Eye (tissue), 1 donor: ENCODE results near the gene TTLL11.

Source experiments
- DNase-seq: peaks from one replicate; pipeline ENCODE4 v3.0.0-alpha.2; 2015

The TTLL11 gene

GRCh38 chr9:121929893-121930875, 162.9 kb downstream of the TTLL11 start:
- DNase-seq, result peak; percentile 43

GRCh38 chr9:121927636-121928035, 165.5 kb downstream of the TTLL11 start:
- DNase-seq, result no peak

GRCh38 chr9:121927081-121927480, 166.0 kb downstream of the TTLL11 start:
- no peak for DNase-seq

- DNase-seq, result no peak
These were observed 166.7 kb downstream of the TTLL11 start for GRCh38 chr9:121926351-121926801.

GRCh38 chr9:121925935-121926334, 167.2 kb downstream of the TTLL11 start:
- no peak for DNase-seq

GRCh38 chr9:121924700-121925099, 168.4 kb downstream of the TTLL11 start:
- DNase-seq, result no peak

- DNase-seq, result no peak
These were observed 171.7 kb downstream of the TTLL11 start for GRCh38 chr9:121921444-121921843.

GRCh38 chr9:121917375-121918335, 175.5 kb downstream of the TTLL11 start:
- DNase-seq, result no peak

- DNase-seq, result no peak
These were observed 177.8 kb downstream of the TTLL11 start for GRCh38 chr9:121915304-121915625.

- no peak for DNase-seq
These were observed 178.4 kb downstream of the TTLL11 start for GRCh38 chr9:121914604-121915303.

GRCh38 chr9:121914017-121914595, 179.0 kb downstream of the TTLL11 start:
- DNase-seq, result no peak

GRCh38 chr9:121912812-121913627, 180.1 kb downstream of the TTLL11 start:
- no peak for DNase-seq

- no peak for DNase-seq
These were observed 182.5 kb downstream of the TTLL11 start for GRCh38 chr9:121910491-121911040.

GRCh38 chr9:121909111-121909510, 184.0 kb downstream of the TTLL11 start:
- DNase-seq, result no peak

GRCh38 chr9:121906074-121906870, 186.8 kb downstream of the TTLL11 start:
- DNase-seq, result no peak

- peak; percentile 52 for DNase-seq
These were observed 190.5 kb downstream of the TTLL11 start for GRCh38 chr9:121902461-121903135.

GRCh38 chr9:121901616-121902015, 191.5 kb downstream of the TTLL11 start:
- DNase-seq, result no peak

GRCh38 chr9:121900163-121900562, 192.9 kb downstream of the TTLL11 start:
- no peak for DNase-seq

GRCh38 chr9:121898856-121899255, 194.3 kb downstream of the TTLL11 start:
- DNase-seq, result no peak

- no peak for DNase-seq
These were observed 196.0 kb downstream of the TTLL11 start for GRCh38 chr9:121897140-121897539.
